Spleen (tissue), 7 donors: Measurements from ENCODE around the gene CXCR4.
A peak's percentile ranks its signal among the peaks of the same experiment; 100 is the strongest.

Experiments
- CTCF ChIP-seq, 11 experiments: fragments of 200-600 bp in 7 of 11; fragments of 450-650 bp in 4 of 11; sonication (generic) in 4 of 11; IDR thresholded peaks in 8 of 11; conservative IDR thresholded peaks in 3 of 11; 1 replicate in 7 of 11; 2 replicates in 4 of 11; pipeline versions ENCODE4 v1.4.0 to v1.8.0; 2016 to 2021; ENCODE audit warnings: antibody characterized with exemption in 11 of 11, inconsistent platforms in 4 of 11, mild to moderate bottlenecking in 1 of 11
- POLR2A ChIP-seq, 3 donors: fragments of 450-650 bp; IDR thresholded peaks; one replicate each; pipeline ENCODE4 v1.5.1; 2017; ENCODE audit warnings: antibody characterized with exemption in 3 of 3, mild to moderate bottlenecking in 1 of 3
- POLR2AphosphoS5 ChIP-seq, 3 donors: sonication (generic); formaldehyde crosslinking; IDR thresholded peaks; one replicate each; pipeline ENCODE4 v1.5.1; 2017; ENCODE audit warnings: antibody characterized with exemption in 3 of 3
- donor health status: DM: no; HTN: no; CAD: no; lungs with moderate emphysema.
- donor health status: DM: no; HTN: no; CAD: no.
- donor health status: DM: no; HTN: no; CAD: no.

DNA sequence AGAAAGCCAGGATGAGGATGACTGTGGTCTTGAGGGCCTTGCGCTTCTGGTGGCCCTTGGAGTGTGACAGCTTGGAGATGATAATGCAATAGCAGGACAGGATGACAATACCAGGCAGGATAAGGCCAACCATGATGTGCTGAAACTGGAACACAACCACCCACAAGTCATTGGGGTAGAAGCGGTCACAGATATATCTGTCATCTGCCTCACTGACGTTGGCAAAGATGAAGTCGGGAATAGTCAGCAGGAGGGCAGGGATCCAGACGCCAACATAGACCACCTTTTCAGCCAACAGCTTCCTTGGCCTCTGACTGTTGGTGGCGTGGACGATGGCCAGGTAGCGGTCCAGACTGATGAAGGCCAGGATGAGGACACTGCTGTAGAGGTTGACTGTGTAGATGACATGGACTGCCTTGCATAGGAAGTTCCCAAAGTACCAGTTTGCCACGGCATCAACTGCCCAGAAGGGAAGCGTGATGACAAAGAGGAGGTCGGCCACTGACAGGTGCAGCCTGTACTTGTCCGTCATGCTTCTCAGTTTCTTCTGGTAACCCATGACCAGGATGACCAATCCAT lies 2.7 kb downstream of the CXCR4 start:
- TF ChIP-seq CTCF (IDR thresholded peaks at IDR 0.05 in 8 of 11, conservative IDR thresholded peaks at IDR 0.05 in 3 of 11): no peak
- TF ChIP-seq POLR2AphosphoS5 (IDR thresholded peaks at IDR 0.05): peak; percentile 48 to 95 (median 79)
- peak in 2 of 3 donors; percentile 24 to 58 for TF ChIP-seq POLR2A (IDR thresholded peaks at IDR 0.05)
